Osteoblast (primary cell): ENCODE data around the gene ATP1B1. TPM values are rescaled to one million over a fixed set of nuclear protein-coding genes. Genes with fewer than 3 reads are reported as not detected.

ENCODE experiments used
- DNase-seq: peaks from one replicate; pipeline ENCODE4 v3.0.0; 2011; ENCODE audit warnings: low spot score, mixed read lengths; ENCODE audit not compliant: insufficient read length; ENCODE audit errors: missing footprints
- H2AFZ ChIP-seq: 2 replicates; pipeline ENCODE4 v1.6.0; 2011; ENCODE audit warnings: mild to moderate bottlenecking, low read length
- H3K27ac ChIP-seq: 2 replicates; pipeline ENCODE4 v1.5.1; 2011; ENCODE audit warnings: mild to moderate bottlenecking, low read depth, low read length, moderate library complexity
- H3K27me3 ChIP-seq: 2 replicates; pipeline ENCODE4 v1.6.0; 2012; ENCODE audit warnings: mild to moderate bottlenecking, control low read depth, inconsistent platforms, low read length, moderate library complexity; ENCODE audit not compliant: insufficient read depth
- H3K36me3 ChIP-seq: 2 replicates; pipeline ENCODE4 v1.5.1; 2011; ENCODE audit warnings: mild to moderate bottlenecking, low read length, control low read depth, moderate library complexity; ENCODE audit not compliant: insufficient read depth
- H3K4me1 ChIP-seq: 2 replicates; pipeline ENCODE4 v1.5.1; 2011; ENCODE audit warnings: mild to moderate bottlenecking, low read length, control low read depth, moderate library complexity; ENCODE audit not compliant: insufficient read depth
- H3K4me2 ChIP-seq: 2 replicates; pipeline ENCODE4 v1.6.0; 2011; ENCODE audit warnings: mild to moderate bottlenecking, low read length; ENCODE audit not compliant: insufficient read depth
- H3K4me3 ChIP-seq: fragments of 200-600 bp; sonication (generic); 3 replicates; pipeline ENCODE4 v1.5.1; 2012; ENCODE audit warnings: mild to moderate bottlenecking, low read length, inconsistent platforms; ENCODE audit not compliant: insufficient read depth
- H3K79me2 ChIP-seq: 2 replicates; pipeline ENCODE4 v1.6.0; 2012; ENCODE audit warnings: mild to moderate bottlenecking, low read length, control low read depth, inconsistent platforms; ENCODE audit not compliant: insufficient read depth
- H3K9me3 ChIP-seq: 2 replicates; pipeline ENCODE4 v1.5.1; 2011; ENCODE audit warnings: low read depth, low read length, control low read depth
- H4K20me1 ChIP-seq: 2 replicates; pipeline ENCODE4 v1.6.0; 2012; ENCODE audit warnings: mild to moderate bottlenecking, low read length, control low read depth; ENCODE audit not compliant: insufficient read depth
- total RNA-seq: library from RNA; depleted of rRNA; stranded (reverse); fragments of >200 nt; gene quantifications from 2 replicates; pipeline ENCODE4 v1.2.3, GENCODE V29; 2012
- TF ChIP-seq, protein P1 (sequence below): IDR thresholded peaks from 2 replicates; pipeline ENCODE4 v1.5.1; 2011; ENCODE audit warnings: mild to moderate bottlenecking, low read depth, low read length, moderate library complexity; ENCODE audit errors: extremely low read depth

The ATP1B1 gene
- total RNA-seq, 1 donor = 8.3 TPM

DNA sequence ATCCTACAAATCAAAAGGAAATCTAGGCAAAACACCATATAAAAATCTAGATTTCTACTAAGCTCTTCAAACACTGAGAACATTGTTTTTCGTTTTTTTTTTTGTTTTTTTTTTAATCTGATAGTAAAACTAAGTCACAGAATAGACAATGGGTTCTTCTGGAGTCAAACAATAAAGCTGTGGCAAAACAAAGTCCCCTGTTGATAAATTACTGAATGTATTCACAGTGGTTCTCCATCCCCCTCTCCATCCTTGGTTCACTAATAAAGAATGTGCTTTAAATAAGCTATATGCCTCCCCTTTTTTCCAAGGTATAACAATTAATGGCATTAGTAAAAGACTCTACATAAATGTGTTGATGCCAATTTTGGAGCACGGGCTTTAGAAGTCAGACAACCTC lies 16.7 kb upstream of the ATP1B1 start:
- H3K27ac ChIP-seq = no peak overlapping the region
- H3K9me3 ChIP-seq = no peaks in the 10 kb centered on the region
- DNase-seq = no peak
- H3K79me2 ChIP-seq = no peaks in the 10 kb centered on the region
- no peaks in the 10 kb centered on the region for H3K27me3 ChIP-seq
- H3K4me3 ChIP-seq = no peak overlapping the region
- no peaks in the 10 kb centered on the region for H3K4me1 ChIP-seq
- H2AFZ ChIP-seq = no peak overlapping the region
- no peaks in the 10 kb centered on the region for H4K20me1 ChIP-seq
- no peak overlapping the region for H3K4me2 ChIP-seq
- H3K36me3 ChIP-seq = no peaks in the 10 kb centered on the region
- TF ChIP-seq, protein P1, sequence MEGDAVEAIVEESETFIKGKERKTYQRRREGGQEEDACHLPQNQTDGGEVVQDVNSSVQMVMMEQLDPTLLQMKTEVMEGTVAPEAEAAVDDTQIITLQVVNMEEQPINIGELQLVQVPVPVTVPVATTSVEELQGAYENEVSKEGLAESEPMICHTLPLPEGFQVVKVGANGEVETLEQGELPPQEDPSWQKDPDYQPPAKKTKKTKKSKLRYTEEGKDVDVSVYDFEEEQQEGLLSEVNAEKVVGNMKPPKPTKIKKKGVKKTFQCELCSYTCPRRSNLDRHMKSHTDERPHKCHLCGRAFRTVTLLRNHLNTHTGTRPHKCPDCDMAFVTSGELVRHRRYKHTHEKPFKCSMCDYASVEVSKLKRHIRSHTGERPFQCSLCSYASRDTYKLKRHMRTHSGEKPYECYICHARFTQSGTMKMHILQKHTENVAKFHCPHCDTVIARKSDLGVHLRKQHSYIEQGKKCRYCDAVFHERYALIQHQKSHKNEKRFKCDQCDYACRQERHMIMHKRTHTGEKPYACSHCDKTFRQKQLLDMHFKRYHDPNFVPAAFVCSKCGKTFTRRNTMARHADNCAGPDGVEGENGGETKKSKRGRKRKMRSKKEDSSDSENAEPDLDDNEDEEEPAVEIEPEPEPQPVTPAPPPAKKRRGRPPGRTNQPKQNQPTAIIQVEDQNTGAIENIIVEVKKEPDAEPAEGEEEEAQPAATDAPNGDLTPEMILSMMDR = no peak

GRCh38 chr1:169090308-169090899 lies 16.1 kb upstream of the ATP1B1 start:
- no peaks in the 10 kb centered on the region for H3K9me3 ChIP-seq
- TF ChIP-seq, protein P1 = no peak
- no peaks in the 10 kb centered on the region for H4K20me1 ChIP-seq
- no peak overlapping the region for H2AFZ ChIP-seq
- H3K27me3 ChIP-seq = no peaks in the 10 kb centered on the region
- no peaks in the 10 kb centered on the region for H3K79me2 ChIP-seq
- H3K4me1 ChIP-seq = no peaks in the 10 kb centered on the region
- H3K4me3 ChIP-seq = no peak overlapping the region
- no peak overlapping the region for H3K27ac ChIP-seq
- no peak for DNase-seq
- no peak overlapping the region for H3K4me2 ChIP-seq
- no peaks in the 10 kb centered on the region for H3K36me3 ChIP-seq

DNA sequence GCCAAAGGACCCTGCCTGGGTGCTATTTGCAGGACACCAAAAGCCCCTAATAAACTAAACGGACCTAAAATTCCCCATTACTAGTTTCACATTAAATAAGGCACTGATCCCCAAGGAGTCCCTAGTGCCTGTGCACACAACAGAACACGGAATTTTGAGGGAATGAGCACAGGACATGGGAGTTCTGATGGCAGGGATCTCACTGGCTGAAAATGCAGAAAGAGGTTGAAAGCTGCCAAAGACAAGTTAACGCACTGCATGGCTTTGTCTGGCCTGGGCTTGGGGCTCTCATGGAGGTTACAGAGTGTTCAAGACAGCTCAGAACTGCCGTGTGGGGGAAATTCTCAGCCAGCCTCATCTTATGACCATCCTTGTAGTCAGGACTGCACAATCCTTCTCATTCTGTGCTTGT lies 15.6 kb upstream of the ATP1B1 start:
- Histone ChIP-seq H3K4me2 (no peak overlapping the region), H3K4me1 (no peaks in the 10 kb centered on the region), H3K4me3 (no peak overlapping the region), H3K79me2 (no peaks in the 10 kb centered on the region), H2AFZ (no peak overlapping the region), H3K36me3 (no peaks in the 10 kb centered on the region), H4K20me1 (no peaks in the 10 kb centered on the region), H3K27me3 (no peaks in the 10 kb centered on the region), H3K27ac (no peak overlapping the region), H3K9me3 (no peaks in the 10 kb centered on the region)
- TF ChIP-seq, protein P1 = no peak
- no peak for DNase-seq

- TF ChIP-seq, protein P1 = no peak
- Histone ChIP-seq H3K36me3 (no peaks in the 10 kb centered on the region), H2AFZ (no peak overlapping the region), H3K4me2 (no peak overlapping the region), H3K4me3 (no peak overlapping the region), H3K79me2 (no peaks in the 10 kb centered on the region), H3K4me1 (no peaks in the 10 kb centered on the region), H3K9me3 (no peaks in the 10 kb centered on the region), H4K20me1 (no peaks in the 10 kb centered on the region), H3K27ac (no peak overlapping the region), H3K27me3 (no peaks in the 10 kb centered on the region)
- DNase-seq = no peak
Measured at GRCh38 chr1:169091480-169091941, 15.0 kb upstream of the ATP1B1 start.
